Gastrocnemius medialis (tissue), 4 donors: ENCODE data around the gene NEBL. TPM values are rescaled to one million over a fixed set of nuclear protein-coding genes. Genes with fewer than 3 reads are reported as not detected.

Experiments
- ATAC-seq, 2 donors: fragments of 150-250 bp; one replicate each; pipeline ENCODE4 v1.9.1; 2016
- DNase-seq, 2 donors: peaks; one replicate each; pipeline ENCODE4 v3.0.0-alpha.2; 2019
- H3K27ac ChIP-seq, 4 donors: fragments of 200-600 bp; sonication (generic); 1 replicate in 1 of 4; 2 replicates in 3 of 4; pipeline ENCODE4 v1.5.1; 2016 to 2018; ENCODE audit warnings: mild to moderate bottlenecking in 2 of 4, moderate library complexity in 1 of 4
- H3K27me3 ChIP-seq, 3 donors: fragments of 200-600 bp; sonication (generic) in 2 of 3; 1 replicate in 1 of 3; 2 replicates in 2 of 3; pipeline versions ENCODE4 v1.5.1 to v1.6.0; 2016 to 2019; ENCODE audit warnings: mild to moderate bottlenecking in 1 of 3, moderate library complexity in 1 of 3
- H3K36me3 ChIP-seq, 2 donors: fragments of 200-600 bp; sonication (generic) in 1 of 2; one replicate each; pipeline ENCODE4 v1.5.1; 2017 to 2018
- H3K4me1 ChIP-seq, 2 donors: fragments of 200-600 bp; sonication (generic) in 1 of 2; one replicate each; pipeline ENCODE4 v1.5.1; 2016 to 2017; ENCODE audit warnings: mild to moderate bottlenecking in 2 of 2
- H3K4me3 ChIP-seq, 4 donors: fragments of 200-600 bp; sonication (generic) in 3 of 4; 1 replicate in 1 of 4; 2 replicates in 3 of 4; pipeline ENCODE4 v1.5.1; 2016 to 2019; ENCODE audit warnings: mild to moderate bottlenecking in 2 of 4
- H3K9me3 ChIP-seq, 3 donors: fragments of 200-600 bp; sonication (generic) in 2 of 3; 1 replicate in 1 of 3; 2 replicates in 2 of 3; pipeline ENCODE4 v1.5.1; 2016 to 2019
- CTCF ChIP-seq, 5 experiments: fragments of 450-650 bp in 3 of 5; fragments of 200-600 bp in 2 of 5; sonication (generic) in 2 of 5; IDR thresholded peaks in 4 of 5; conservative IDR thresholded peaks in 1 of 5; 1 replicate in 4 of 5; 2 replicates in 1 of 5; pipeline ENCODE4 v1.5.1; 2016 to 2019; ENCODE audit warnings: antibody characterized with exemption in 5 of 5, mild to moderate bottlenecking in 3 of 5, moderate library complexity in 3 of 5
- POLR2A ChIP-seq, 2 donors: fragments of 450-650 bp; IDR thresholded peaks; one replicate each; pipeline ENCODE4 v1.6.1; 2017; ENCODE audit warnings: antibody characterized with exemption in 2 of 2, mild to moderate bottlenecking in 2 of 2, moderate library complexity in 2 of 2
- in situ Hi-C, 4 donors: fragments of 200-750 bp; cut with MboI; loops; one replicate each; pipeline versions ENCODE4 v1.15.0 to v1.8.0; 2017; ENCODE audit warnings: low sequenced_read_pairs in 4 of 4
- intact Hi-C: fragments of 100-400 bp; cut with DNase I; formaldehyde crosslinking; loops from one replicate; pipeline ENCODE4 v1.15.1; 2023; ENCODE audit warnings: low total_unique reads
- total RNA-seq, 4 donors: library from RNA; depleted of rRNA; stranded (reverse); fragments of >200 nt; gene quantifications; one replicate each; pipeline versions ENCODE4 v1.1.0 to v1.2.3, GENCODE V29; 2016

Gene NEBL
- total RNA-seq, 4 donors from 2014 or later: 1.6 to 2.7 (median 2.5) TPM

- intact Hi-C loops: no loop called here
Observed at GRCh38 chr10:20892796-20893195, 4.3 kb downstream of the NEBL start.

GRCh38 chr10:20892011-20892585 lies 5.0 kb downstream of the NEBL start:
- H3K4me3 ChIP-seq: no peak overlapping the region
- H3K36me3 ChIP-seq: no peaks in the 10 kb centered on the region
- ATAC-seq: no peak
- H3K9me3 ChIP-seq: no peaks in the 10 kb centered on the region
- intact Hi-C loops: no loop called here
- no peaks in the 10 kb centered on the region for H3K4me1 ChIP-seq
- H3K27me3 ChIP-seq: no peaks in the 10 kb centered on the region
- H3K27ac ChIP-seq: no peak overlapping the region
- no peak for TF ChIP-seq POLR2A (IDR thresholded peaks at IDR 0.05)
- TF ChIP-seq CTCF (IDR thresholded peaks at IDR 0.05 in 4 of 5, conservative IDR thresholded peaks at IDR 0.05 in 1 of 5): no peak
- no peak for DNase-seq
- in situ Hi-C loops: no loop called here

More at GRCh38 chr10:20892796-20893195, 4.3 kb downstream of the NEBL start:
- no peak overlapping the region for H3K27ac ChIP-seq
- ATAC-seq (no peak), DNase-seq (no peak)
- H3K4me3 ChIP-seq: no peak overlapping the region
- no peaks in the 10 kb centered on the region for H3K36me3 ChIP-seq
- in situ Hi-C loops: no loop called here
- no peaks in the 10 kb centered on the region for H3K9me3 ChIP-seq
- H3K4me1 ChIP-seq: no peaks in the 10 kb centered on the region
- H3K27me3 ChIP-seq: no peaks in the 10 kb centered on the region
- no peak for TF ChIP-seq CTCF (IDR thresholded peaks at IDR 0.05 in 4 of 5, conservative IDR thresholded peaks at IDR 0.05 in 1 of 5)
- no peak for TF ChIP-seq POLR2A (IDR thresholded peaks at IDR 0.05)

GRCh38 chr10:20891338-20891714 lies 5.8 kb downstream of the NEBL start:
- in situ Hi-C loops: no loop called here
- ATAC-seq: no peak
- no peak for DNase-seq
- Histone ChIP-seq H3K4me3 (no peak overlapping the region), H3K4me1 (no peaks in the 10 kb centered on the region), H3K27me3 (no peaks in the 10 kb centered on the region), H3K36me3 (no peaks in the 10 kb centered on the region), H3K27ac (no peak overlapping the region), H3K9me3 (no peaks in the 10 kb centered on the region)
- intact Hi-C loops: no loop called here
- no peak for TF ChIP-seq POLR2A (IDR thresholded peaks at IDR 0.05)
- no peak for TF ChIP-seq CTCF (IDR thresholded peaks at IDR 0.05 in 4 of 5, conservative IDR thresholded peaks at IDR 0.05 in 1 of 5)

- H3K9me3 ChIP-seq: no peaks in the 10 kb centered on the region
- H3K27ac ChIP-seq: no peak overlapping the region
- no peaks in the 10 kb centered on the region for H3K4me1 ChIP-seq
- no peak overlapping the region for H3K4me3 ChIP-seq
- in situ Hi-C loops: no loop called here
- H3K27me3 ChIP-seq: no peaks in the 10 kb centered on the region
- intact Hi-C loops: no loop called here
- no peaks in the 10 kb centered on the region for H3K36me3 ChIP-seq
- DNase-seq (no peak), ATAC-seq (no peak)
- no peak for TF ChIP-seq POLR2A (IDR thresholded peaks at IDR 0.05)
- TF ChIP-seq CTCF (IDR thresholded peaks at IDR 0.05 in 4 of 5, conservative IDR thresholded peaks at IDR 0.05 in 1 of 5): no peak
Observed at GRCh38 chr10:20890491-20891337, 6.4 kb downstream of the NEBL start.
